GM06990 (cell line): ENCODE data around the gene STPG3.

Experiments used
- DNase-seq: peaks from one replicate; pipeline ENCODE4 v3.0.0-alpha.2; 2011; ENCODE audit not compliant: insufficient read length; ENCODE audit errors: extremely low read depth
- H3K27me3 ChIP-seq: replicated peaks from 2 replicates; pipeline ENCODE4 v1.6.0; 2011; ENCODE audit warnings: low read length; ENCODE audit not compliant: control insufficient read depth, insufficient read depth
- H3K36me3 ChIP-seq: 2 replicates; pipeline ENCODE4 v1.5.1; 2011; ENCODE audit warnings: low read length; ENCODE audit not compliant: control insufficient read depth, insufficient read depth
- H3K4me3 ChIP-seq: replicated peaks from 2 replicates; pipeline ENCODE4 v1.5.1; 2011; ENCODE audit warnings: low read depth, mild to moderate bottlenecking, control low read depth, low read length
- TF ChIP-seq, protein P1 (sequence below): IDR thresholded peaks from 2 replicates; pipeline ENCODE4 v1.5.1; 2011; ENCODE audit warnings: low read length, control low read depth, mild to moderate bottlenecking, inconsistent platforms; ENCODE audit not compliant: insufficient read depth, poor library complexity, severe bottlenecking

Gene STPG3

DNA sequence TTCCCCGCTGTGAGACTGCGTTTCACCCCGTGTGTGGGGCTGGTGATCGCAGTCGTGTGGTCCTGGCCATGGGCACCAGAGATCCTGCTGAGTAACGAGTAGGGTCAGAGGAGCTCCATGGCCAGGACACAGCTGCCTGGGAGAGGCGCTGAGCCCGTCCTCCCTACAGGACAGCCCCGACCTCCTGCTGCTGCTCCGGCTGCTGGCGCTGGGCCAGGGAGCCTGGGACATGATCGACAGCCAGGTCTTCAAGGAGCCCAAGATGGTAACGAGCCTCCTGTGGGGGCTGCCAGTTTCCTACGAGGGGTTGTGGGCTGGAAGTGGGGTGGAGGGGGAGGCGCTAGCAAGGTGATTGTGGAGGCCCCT is 15.1 kb downstream of the STPG3 start:
- Histone ChIP-seq H3K36me3 (peaks cover 24% of the 10 kb centered on the region), H3K4me3 (no peak overlapping the region), H3K27me3 (no peaks in the 10 kb centered on the region)
- no peak for DNase-seq
- TF ChIP-seq, protein P1, sequence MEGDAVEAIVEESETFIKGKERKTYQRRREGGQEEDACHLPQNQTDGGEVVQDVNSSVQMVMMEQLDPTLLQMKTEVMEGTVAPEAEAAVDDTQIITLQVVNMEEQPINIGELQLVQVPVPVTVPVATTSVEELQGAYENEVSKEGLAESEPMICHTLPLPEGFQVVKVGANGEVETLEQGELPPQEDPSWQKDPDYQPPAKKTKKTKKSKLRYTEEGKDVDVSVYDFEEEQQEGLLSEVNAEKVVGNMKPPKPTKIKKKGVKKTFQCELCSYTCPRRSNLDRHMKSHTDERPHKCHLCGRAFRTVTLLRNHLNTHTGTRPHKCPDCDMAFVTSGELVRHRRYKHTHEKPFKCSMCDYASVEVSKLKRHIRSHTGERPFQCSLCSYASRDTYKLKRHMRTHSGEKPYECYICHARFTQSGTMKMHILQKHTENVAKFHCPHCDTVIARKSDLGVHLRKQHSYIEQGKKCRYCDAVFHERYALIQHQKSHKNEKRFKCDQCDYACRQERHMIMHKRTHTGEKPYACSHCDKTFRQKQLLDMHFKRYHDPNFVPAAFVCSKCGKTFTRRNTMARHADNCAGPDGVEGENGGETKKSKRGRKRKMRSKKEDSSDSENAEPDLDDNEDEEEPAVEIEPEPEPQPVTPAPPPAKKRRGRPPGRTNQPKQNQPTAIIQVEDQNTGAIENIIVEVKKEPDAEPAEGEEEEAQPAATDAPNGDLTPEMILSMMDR = no peak

DNA sequence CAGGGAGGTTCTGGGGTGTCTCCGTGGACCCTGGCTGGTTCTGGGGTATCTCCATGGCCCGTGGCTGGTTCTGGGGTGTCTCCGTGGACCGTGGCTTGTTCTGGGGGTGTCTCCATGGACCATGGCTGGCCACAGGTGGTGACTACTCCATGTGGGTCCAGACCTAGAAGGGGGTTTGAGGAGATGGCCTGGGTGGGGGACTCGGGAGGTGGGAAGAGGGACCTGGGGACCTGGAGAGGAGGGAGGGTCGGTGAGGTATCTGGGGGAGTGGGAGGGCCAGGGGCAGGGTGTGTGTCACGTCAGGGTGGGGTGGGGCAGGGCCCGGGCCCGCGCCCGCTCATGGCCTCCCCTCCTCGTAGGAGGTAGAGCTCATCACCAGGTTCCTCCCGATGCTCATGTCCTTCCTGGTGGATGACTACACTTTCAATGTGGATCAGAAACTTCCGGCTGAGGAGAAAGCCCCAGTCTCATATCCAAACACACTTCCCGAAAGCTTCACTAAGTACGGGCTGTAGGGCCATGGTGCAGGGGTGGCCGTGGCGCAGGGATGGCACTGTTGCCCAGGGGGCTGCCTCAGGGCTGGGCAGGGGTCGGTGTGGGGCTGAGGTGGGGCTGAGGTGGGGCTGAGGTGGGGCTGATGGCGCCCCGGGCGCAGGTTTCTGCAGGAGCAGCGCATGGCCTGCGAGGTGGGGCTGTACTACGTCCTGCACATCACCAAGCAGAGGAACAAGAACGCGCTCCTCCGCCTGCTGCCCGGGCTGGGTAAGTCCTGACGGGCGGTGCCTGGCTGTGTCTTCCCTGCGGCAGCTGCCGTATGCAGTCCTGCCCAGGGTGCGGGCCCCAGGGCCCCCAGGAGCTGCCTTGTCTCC is 15.7 kb downstream of the STPG3 start:
- Histone ChIP-seq H3K27me3 (no peaks in the 10 kb centered on the region), H3K36me3 (peaks cover 25% of the 10 kb centered on the region), H3K4me3 (no peak overlapping the region)
- no peak for DNase-seq
- TF ChIP-seq, protein P1 = no peak

DNA sequence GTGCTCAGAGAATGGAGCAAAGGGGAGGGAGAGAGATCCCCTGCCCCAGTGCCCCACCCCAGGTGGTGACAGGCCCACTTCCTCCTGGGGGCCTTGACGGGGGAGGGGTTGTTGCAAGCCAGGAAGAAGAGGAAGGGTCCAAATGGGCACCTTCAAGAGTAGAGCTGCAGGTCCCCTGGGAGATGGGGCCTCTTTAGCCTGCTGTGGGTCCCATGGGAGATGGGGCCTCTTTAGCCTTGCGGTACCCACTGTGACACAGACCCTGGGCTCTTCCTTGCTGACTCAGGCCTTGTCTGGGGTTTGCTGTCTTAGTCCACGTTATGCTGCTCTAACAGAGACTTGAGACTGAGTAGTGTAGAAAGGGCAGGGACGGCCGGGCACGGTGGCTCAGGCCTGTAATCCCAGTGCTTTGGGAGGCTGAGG is 16.9 kb downstream of the STPG3 start:
- Histone ChIP-seq H3K4me3 (peak overlapping the region; percentile 38), H3K27me3 (no peaks in the 10 kb centered on the region), H3K36me3 (peaks cover 32% of the 10 kb centered on the region)
- peak; percentile 56 for DNase-seq
- TF ChIP-seq, protein P1 = no peak

DNA sequence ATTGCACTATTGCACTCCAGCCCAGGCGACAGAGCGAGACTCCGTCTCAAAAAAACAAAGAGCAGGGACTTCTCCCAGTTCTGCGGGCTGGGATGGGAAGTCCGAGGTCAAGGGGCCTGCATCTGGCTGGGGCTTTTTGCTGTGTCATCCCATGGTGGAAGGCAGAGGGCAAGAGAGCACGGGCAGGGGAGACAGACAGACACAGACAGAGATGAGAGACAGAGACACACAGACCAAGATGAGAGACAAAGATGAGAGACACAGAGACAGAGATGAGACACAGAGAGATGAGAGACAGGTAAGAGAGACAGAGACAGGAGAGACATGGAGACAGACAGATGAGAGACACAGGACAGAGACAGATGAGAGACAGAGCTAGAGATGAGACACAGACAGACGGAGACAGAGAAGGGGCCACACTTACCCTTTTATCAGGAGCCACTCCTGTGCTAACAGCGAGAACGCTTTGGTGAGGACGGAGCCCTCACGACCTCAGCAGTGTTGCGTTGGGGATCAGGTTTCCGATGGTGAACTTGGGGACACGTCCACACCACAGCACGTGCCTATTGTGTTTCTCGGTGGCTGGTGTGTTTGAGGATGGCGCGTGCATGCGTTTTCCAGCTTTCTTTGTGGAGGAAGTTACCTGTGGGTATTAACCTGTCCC is 17.6 kb downstream of the STPG3 start:
- Histone ChIP-seq H3K27me3 (no peaks in the 10 kb centered on the region), H3K36me3 (peaks cover 34% of the 10 kb centered on the region), H3K4me3 (peak overlapping the region; percentile 48)
- TF ChIP-seq, protein P1 = no peak
- DNase-seq = no peak

DNA sequence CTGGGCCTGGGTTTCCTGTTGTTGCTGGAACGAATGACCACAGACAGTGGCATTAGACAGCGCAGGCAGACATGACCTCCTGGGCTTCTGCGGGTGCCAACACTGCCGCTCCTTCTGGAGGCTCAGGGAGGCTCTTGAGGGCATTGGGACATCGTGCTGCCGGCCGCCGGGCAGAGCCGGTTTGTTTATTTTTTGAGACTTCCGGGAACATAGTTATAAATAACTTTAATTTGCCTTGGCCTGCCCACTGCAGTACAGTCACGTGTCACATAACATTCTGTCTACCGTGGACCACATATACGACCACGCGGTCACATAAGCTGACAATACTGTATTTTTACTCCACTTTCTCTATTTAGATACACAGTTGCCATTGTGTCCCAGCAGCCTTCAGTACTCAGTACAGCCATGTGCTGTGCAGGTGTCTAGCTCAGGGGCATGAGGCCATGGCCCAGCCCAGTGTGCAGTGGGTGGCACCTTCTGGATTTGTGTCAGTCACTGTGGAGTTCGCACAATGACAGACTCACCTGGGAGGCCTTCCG is 18.2 kb downstream of the STPG3 start:
- H3K27me3 ChIP-seq = no peaks in the 10 kb centered on the region
- TF ChIP-seq, protein P1 = no peak
- peak overlapping the region; percentile 48 for H3K4me3 ChIP-seq
- peak; percentile 37 for DNase-seq
- H3K36me3 ChIP-seq = peaks cover 34% of the 10 kb centered on the region
